Measurements from ENCODE around the gene PIWIL4. TPM values are rescaled to one million over a fixed set of nuclear protein-coding genes. Genes with fewer than 3 reads are reported as not detected.
A peak's percentile ranks its signal among the peaks of the same experiment; 100 is the strongest.

PIWIL4 gene
- 1 to 10 TPM; 4.8 to 6.7 (median 5.6) TPM for total RNA-seq

GRCh38 chr11:94567181-94567670, at the start of gene PIWIL4:
Gene PIWIL4 (plus strand): TSS chr11:94567368. CDS start chr11:94567519, 151 bp downstream.
- H3K27me3 ChIP-seq, result no peaks in the 10 kb centered on the region
- no peaks in the 10 kb centered on the region for H3K4me1 ChIP-seq
- intact Hi-C loops (cut with DNase I; ENCODE audit: low total_unique reads), result no loop called here
- H3K4me3 ChIP-seq, result no peak within 1 kb of the TSS
- H3K27ac ChIP-seq, result no peak within 1 kb of the TSS
- no peaks in the 10 kb centered on the region for H3K9me3 ChIP-seq
- DNase-seq (ENCODE audit: low spot score in 2 of 2), result no peak
- TF ChIP-seq CTCF (IDR thresholded peaks at IDR 0.05) (no peak), POLR2AphosphoS5 (IDR thresholded peaks at IDR 0.05) (no peak), POLR2A (IDR thresholded peaks at IDR 0.05) (no peak)
- H3K36me3 ChIP-seq, result no peaks in the 10 kb centered on the region

- DNase-seq (ENCODE audit: low spot score in 2 of 2), result no peak
- intact Hi-C loops (cut with DNase I; ENCODE audit: low total_unique reads), result no loop called here
Observed at GRCh38 chr11:94518300-94518699, 48.9 kb upstream of the PIWIL4 start.

GRCh38 chr11:94519478-94520084, 47.6 kb upstream of the PIWIL4 start:
- intact Hi-C loops (cut with DNase I; ENCODE audit: low total_unique reads), result no loop called here
- Histone ChIP-seq H3K27ac (no peak overlapping the region), H3K4me1 (peaks cover 0 to 3% of the 10 kb centered on the region in 2 donors), H3K4me3 (no peak overlapping the region), H3K36me3 (no peaks in the 10 kb centered on the region), H3K27me3 (no peaks in the 10 kb centered on the region), H3K9me3 (no peaks in the 10 kb centered on the region)
- TF ChIP-seq CTCF (IDR thresholded peaks at IDR 0.05) (peak; percentile 41 to 62 (median 54)), POLR2AphosphoS5 (IDR thresholded peaks at IDR 0.05) (no peak)
- no peak for DNase-seq (ENCODE audit: low spot score in 2 of 2)

More at GRCh38 chr11:94518300-94518699, 48.9 kb upstream of the PIWIL4 start:
- Histone ChIP-seq H3K36me3 (no peaks in the 10 kb centered on the region), H3K27ac (no peak overlapping the region), H3K4me1 (peaks cover 0 to 3% of the 10 kb centered on the region in 2 donors), H3K9me3 (no peaks in the 10 kb centered on the region), H3K27me3 (no peaks in the 10 kb centered on the region), H3K4me3 (no peak overlapping the region)
- TF ChIP-seq POLR2A (IDR thresholded peaks at IDR 0.05) (no peak), POLR2AphosphoS5 (IDR thresholded peaks at IDR 0.05) (no peak), CTCF (IDR thresholded peaks at IDR 0.05) (no peak)

GRCh38 chr11:94521684-94522083, 45.5 kb upstream of the PIWIL4 start:
- no peak for TF ChIP-seq POLR2A (IDR thresholded peaks at IDR 0.05)
- TF ChIP-seq CTCF (IDR thresholded peaks at IDR 0.05), result no peak
- no peak for TF ChIP-seq POLR2AphosphoS5 (IDR thresholded peaks at IDR 0.05)
- no peaks in the 10 kb centered on the region for H3K27me3 ChIP-seq
- intact Hi-C loops (cut with DNase I; ENCODE audit: low total_unique reads), result no loop called here
- H3K4me1 ChIP-seq, result peaks cover 0 to 3% of the 10 kb centered on the region in 2 donors
- H3K27ac ChIP-seq, result no peak overlapping the region
- no peaks in the 10 kb centered on the region for H3K36me3 ChIP-seq
- no peak for DNase-seq (ENCODE audit: low spot score in 2 of 2)
- H3K4me3 ChIP-seq, result no peak overlapping the region
- H3K9me3 ChIP-seq, result no peaks in the 10 kb centered on the region

- peaks cover 0 to 3% of the 10 kb centered on the region in 2 donors for H3K4me1 ChIP-seq
- no peaks in the 10 kb centered on the region for H3K27me3 ChIP-seq
- no peaks in the 10 kb centered on the region for H3K9me3 ChIP-seq
- no peaks in the 10 kb centered on the region for H3K36me3 ChIP-seq
- no peak for DNase-seq (ENCODE audit: low spot score in 2 of 2)
- H3K27ac ChIP-seq, result no peak overlapping the region
- intact Hi-C loops (cut with DNase I; ENCODE audit: low total_unique reads), result no loop called here
- TF ChIP-seq POLR2A (IDR thresholded peaks at IDR 0.05) (no peak), CTCF (IDR thresholded peaks at IDR 0.05) (no peak), POLR2AphosphoS5 (IDR thresholded peaks at IDR 0.05) (no peak)
- no peak overlapping the region for H3K4me3 ChIP-seq
Observed at GRCh38 chr11:94524341-94524740, 42.8 kb upstream of the PIWIL4 start.

All from breast epithelium (tissue), 4 donors.